Parathyroid adenoma (tissue), 2 donors: ENCODE data around the gene PES1.
"Not testable (repeated sequence)": the region's sequence is repeated elsewhere in the genome, so short reads cannot be mapped to it uniquely, and the experiment has no call there.

Source experiments
- H2AFZ ChIP-seq: fragments of 300-600 bp; sonication (generic); one replicate; pipeline ENCODE4 v1.7.0; 2017; ENCODE audit warnings: antibody characterized with exemption, mild to moderate bottlenecking
- H3K27ac ChIP-seq: fragments of 300-600 bp; sonication (generic); one replicate; pipeline ENCODE4 v1.7.0; 2017
- H3K27me3 ChIP-seq: fragments of 300-600 bp; sonication (generic); one replicate; pipeline ENCODE4 v1.7.0; 2017; ENCODE audit warnings: low read length; ENCODE audit not compliant: control insufficient read depth, insufficient read depth
- H3K36me3 ChIP-seq: fragments of 300-600 bp; sonication (generic); one replicate; pipeline ENCODE4 v1.7.0; 2017; ENCODE audit warnings: low read length; ENCODE audit not compliant: control insufficient read depth, insufficient read depth
- H3K4me1 ChIP-seq: fragments of 300-600 bp; sonication (generic); one replicate; pipeline ENCODE4 v1.7.0; 2017; ENCODE audit warnings: control low read depth
- H3K4me2 ChIP-seq: fragments of 300-600 bp; sonication (generic); one replicate; pipeline ENCODE4 v1.7.0; 2017; ENCODE audit warnings: low read length
- H3K4me3 ChIP-seq: fragments of 300-600 bp; sonication (generic); one replicate; pipeline ENCODE4 v1.7.0; 2017; ENCODE audit warnings: low read depth, low read length
- H3K79me2 ChIP-seq: fragments of 300-600 bp; sonication (generic); one replicate; pipeline ENCODE4 v1.7.0; 2017; ENCODE audit warnings: control low read depth
- H3K9ac ChIP-seq: fragments of 300-600 bp; sonication (generic); one replicate; pipeline ENCODE4 v1.7.0; 2017; ENCODE audit warnings: mild to moderate bottlenecking
- H3K9me3 ChIP-seq: fragments of 300-600 bp; sonication (generic); one replicate; pipeline ENCODE4 v1.7.0; 2017; ENCODE audit warnings: low read length; ENCODE audit not compliant: control insufficient read depth
- CTCF ChIP-seq: fragments of 300-600 bp; sonication (generic); IDR thresholded peaks from one replicate; pipeline ENCODE4 v1.7.0; 2017; ENCODE audit warnings: antibody characterized with exemption, mild to moderate bottlenecking
- donor health status: primary hyperparathyroidism.

The PES1 gene

GRCh38 chr22:30572210-30572609 is 19.5 kb downstream of the PES1 start:
- Histone ChIP-seq H3K9ac (no peak overlapping the region), H3K27ac (no peak overlapping the region)
- no peak for TF ChIP-seq CTCF

GRCh38 chr22:30569674-30570202 is 22.0 kb downstream of the PES1 start:
- Histone ChIP-seq H3K79me2 (no peaks in the 10 kb centered on the region), H2AFZ (no peak overlapping the region), H3K4me3 (no peak overlapping the region), H3K4me1 (no peaks in the 10 kb centered on the region), H3K36me3 (no peaks in the 10 kb centered on the region), H3K9me3 (no peaks in the 10 kb centered on the region), H3K27me3 (no peaks in the 10 kb centered on the region), H3K27ac (no peak overlapping the region), H3K4me2 (no peak overlapping the region), H3K9ac (no peak overlapping the region)
- no peak for TF ChIP-seq CTCF

More at GRCh38 chr22:30572210-30572609, 19.5 kb downstream of the PES1 start:
- no peaks in the 10 kb centered on the region for H3K36me3 ChIP-seq
- H3K4me3 ChIP-seq: no peak overlapping the region
- no peaks in the 10 kb centered on the region for H3K79me2 ChIP-seq
- H3K4me2 ChIP-seq: no peak overlapping the region
- H2AFZ ChIP-seq: no peak overlapping the region
- H3K27me3 ChIP-seq: no peaks in the 10 kb centered on the region
- no peaks in the 10 kb centered on the region for H3K9me3 ChIP-seq
- H3K4me1 ChIP-seq: no peaks in the 10 kb centered on the region

- Histone ChIP-seq H3K4me3 (no peak overlapping the region), H3K27me3 (no peaks in the 10 kb centered on the region), H3K4me2 (no peak overlapping the region), H3K79me2 (no peaks in the 10 kb centered on the region), H3K9ac (no peak overlapping the region), H3K4me1 (no peaks in the 10 kb centered on the region), H3K9me3 (no peaks in the 10 kb centered on the region), H2AFZ (no peak overlapping the region), H3K36me3 (no peaks in the 10 kb centered on the region), H3K27ac (no peak overlapping the region)
- TF ChIP-seq CTCF: no peak
Measured at GRCh38 chr22:30568137-30568805, 23.4 kb downstream of the PES1 start.

GRCh38 chr22:30567277-30567676 is 24.4 kb downstream of the PES1 start:
- not testable (repeated sequence) for H2AFZ ChIP-seq, H3K27ac ChIP-seq, H3K79me2 ChIP-seq

GRCh38 chr22:30566125-30566524 is 25.6 kb downstream of the PES1 start:
- Histone ChIP-seq H3K27ac (no peak overlapping the region), H2AFZ (no peak overlapping the region), H3K79me2 (no peaks in the 10 kb centered on the region), H3K4me3 (no peak overlapping the region), H3K27me3 (no peaks in the 10 kb centered on the region), H3K36me3 (no peaks in the 10 kb centered on the region), H3K9me3 (no peaks in the 10 kb centered on the region), H3K4me1 (no peaks in the 10 kb centered on the region), H3K9ac (no peak overlapping the region), H3K4me2 (no peak overlapping the region)
- TF ChIP-seq CTCF: no peak

More at GRCh38 chr22:30567277-30567676, 24.4 kb downstream of the PES1 start:
- not testable (repeated sequence) for H3K9me3 ChIP-seq, H3K36me3 ChIP-seq, H3K4me1 ChIP-seq, H3K9ac ChIP-seq, H3K27me3 ChIP-seq, H3K4me3 ChIP-seq, H3K4me2 ChIP-seq
